Peyer's patch (tissue), 4 donors: ENCODE data around the gene MAP6D1. TPM values are rescaled to one million over a fixed set of nuclear protein-coding genes. Genes with fewer than 3 reads are reported as not detected.

ENCODE experiments used
- DNase-seq, 3 donors: peaks; one replicate each; pipeline ENCODE4 v3.0.0-alpha.2; 2017 to 2019
- H3K27ac ChIP-seq, 4 donors: fragments of 200-600 bp; sonication (generic); one replicate each; pipeline ENCODE4 v1.5.1; 2016 to 2019
- H3K27me3 ChIP-seq, 2 donors: fragments of 200-600 bp; sonication (generic); one replicate each; pipeline ENCODE4 v1.5.1; 2019
- H3K36me3 ChIP-seq, 3 donors: fragments of 200-600 bp; sonication (generic); one replicate each; pipeline ENCODE4 v1.5.1; 2016 to 2019
- H3K4me1 ChIP-seq, 4 donors: fragments of 200-600 bp; sonication (generic); one replicate each; pipeline ENCODE4 v1.5.1; 2016 to 2019
- H3K4me3 ChIP-seq, 4 donors: fragments of 200-600 bp; sonication (generic); 1 replicate in 3 of 4; 2 replicates in 1 of 4; pipeline ENCODE4 v1.5.1; 2016 to 2019; ENCODE audit warnings: mild to moderate bottlenecking in 1 of 4
- H3K9me3 ChIP-seq, 4 donors: fragments of 200-600 bp; sonication (generic); one replicate each; pipeline ENCODE4 v1.5.1; 2016 to 2019; ENCODE audit warnings: mild to moderate bottlenecking in 1 of 4
- CTCF ChIP-seq, 6 experiments: fragments of 450-650 bp in 4 of 6; fragments of 200-600 bp in 2 of 6; sonication (generic) in 1 of 6; IDR thresholded peaks; one replicate each; pipeline ENCODE4 v1.5.1; 2017 to 2019; ENCODE audit warnings: antibody characterized with exemption in 6 of 6, mild to moderate bottlenecking in 3 of 6, moderate library complexity in 1 of 6
- POLR2A ChIP-seq, 2 donors: fragments of 450-650 bp; IDR thresholded peaks; one replicate each; pipeline ENCODE4 v1.5.1; 2017; ENCODE audit warnings: antibody characterized with exemption in 2 of 2, mild to moderate bottlenecking in 2 of 2, moderate library complexity in 2 of 2
- total RNA-seq, 4 donors: library from RNA; depleted of rRNA; stranded (reverse); fragments of >200 nt; gene quantifications; one replicate each; pipeline ENCODE4 v1.1.0, GENCODE V29; 2016

The MAP6D1 gene
- total RNA-seq, 4 donors from 2014 or later = 1.8 to 9.9 (median 2.0) TPM; not detected in 1

- no peaks in the 10 kb centered on the region for H3K27me3 ChIP-seq
- H3K4me3 ChIP-seq = no peak overlapping the region
- no peak overlapping the region for H3K27ac ChIP-seq
- no peak for DNase-seq
- no peaks in the 10 kb centered on the region for H3K4me1 ChIP-seq
- TF ChIP-seq CTCF (IDR thresholded peaks at IDR 0.05) (no peak), POLR2A (IDR thresholded peaks at IDR 0.05) (no peak)
- H3K9me3 ChIP-seq = no peaks in the 10 kb centered on the region
- H3K36me3 ChIP-seq = no peaks in the 10 kb centered on the region
These were observed 7.7 kb downstream of the MAP6D1 start for GRCh38 chr3:183817639-183818038.

- H3K27ac ChIP-seq = no peak overlapping the region
- no peaks in the 10 kb centered on the region for H3K4me1 ChIP-seq
- H3K4me3 ChIP-seq = no peak overlapping the region
- H3K27me3 ChIP-seq = no peaks in the 10 kb centered on the region
- H3K9me3 ChIP-seq = no peaks in the 10 kb centered on the region
- DNase-seq = no peak
- TF ChIP-seq POLR2A (IDR thresholded peaks at IDR 0.05) (no peak), CTCF (IDR thresholded peaks at IDR 0.05) (no peak)
- H3K36me3 ChIP-seq = no peaks in the 10 kb centered on the region
These were observed 8.5 kb downstream of the MAP6D1 start for GRCh38 chr3:183816681-183817510.

- Histone ChIP-seq H3K4me1 (no peaks in the 10 kb centered on the region), H3K9me3 (no peaks in the 10 kb centered on the region), H3K27ac (peak overlapping the region in 1 of 4 donors; percentile 5), H3K4me3 (no peak overlapping the region), H3K27me3 (no peaks in the 10 kb centered on the region), H3K36me3 (peaks cover 0 to 5% (median 0%) of the 10 kb centered on the region in 3 donors)
- TF ChIP-seq CTCF (IDR thresholded peaks at IDR 0.05) (no peak), POLR2A (IDR thresholded peaks at IDR 0.05) (no peak)
- DNase-seq = no peak
These were observed 9.4 kb downstream of the MAP6D1 start for GRCh38 chr3:183815951-183816475.

GRCh38 chr3:183815563-183815940, 9.8 kb downstream of the MAP6D1 start:
- H3K27ac ChIP-seq = peak overlapping the region in 1 of 4 donors; percentile 5
- TF ChIP-seq CTCF (IDR thresholded peaks at IDR 0.05) = no peak
- TF ChIP-seq POLR2A (IDR thresholded peaks at IDR 0.05) = no peak
- H3K4me1 ChIP-seq = no peaks in the 10 kb centered on the region
- no peaks in the 10 kb centered on the region for H3K9me3 ChIP-seq
- H3K4me3 ChIP-seq = no peak overlapping the region
- peaks cover 0 to 9% (median 0%) of the 10 kb centered on the region in 3 donors for H3K36me3 ChIP-seq
- no peaks in the 10 kb centered on the region for H3K27me3 ChIP-seq
- no peak for DNase-seq

GRCh38 chr3:183814240-183814639, 11.1 kb downstream of the MAP6D1 start:
- Histone ChIP-seq H3K27ac (no peak overlapping the region), H3K9me3 (no peaks in the 10 kb centered on the region), H3K27me3 (no peaks in the 10 kb centered on the region), H3K4me3 (no peak overlapping the region), H3K36me3 (peaks cover 0 to 23% (median 0%) of the 10 kb centered on the region in 3 donors), H3K4me1 (no peaks in the 10 kb centered on the region)
- TF ChIP-seq POLR2A (IDR thresholded peaks at IDR 0.05) (no peak), CTCF (IDR thresholded peaks at IDR 0.05) (no peak)
- DNase-seq = no peak
